HepG2 (cell line): Measurements from ENCODE around the gene PDCD2L. TPM values are rescaled to one million over a fixed set of nuclear protein-coding genes. Genes with fewer than 3 reads are reported as not detected.
A peak's percentile ranks its signal among the peaks of the same experiment; 100 is the strongest.

ENCODE experiments used
- ARNT2 ChIP-seq: sonication (generic); formaldehyde crosslinking; IDR thresholded peaks from 2 replicates; pipeline ENCODE4 v1.8.0; 2022; ENCODE audit warnings: mild to moderate bottlenecking, low read depth, missing genetic modification reagents, moderate library complexity
- DZIP1 ChIP-seq: sonication (generic); formaldehyde crosslinking; IDR thresholded peaks from 2 replicates; pipeline ENCODE4 v1.5.0; 2020; ENCODE audit warnings: mild to moderate bottlenecking, missing genetic modification reagents
- FOXJ3 ChIP-seq: sonication (generic); formaldehyde crosslinking; IDR thresholded peaks from 2 replicates; pipeline ENCODE4 v1.4.0; 2020; ENCODE audit warnings: missing genetic modification reagents, mild to moderate bottlenecking, borderline replicate concordance
- FOXP4 ChIP-seq: sonication (generic); formaldehyde crosslinking; IDR thresholded peaks from 2 replicates; pipeline ENCODE4 v1.4.0; 2020; ENCODE audit warnings: missing genetic modification reagents
- GFI1 ChIP-seq: sonication (generic); formaldehyde crosslinking; IDR thresholded peaks from 2 replicates; pipeline ENCODE4 v1.5.0; 2020; ENCODE audit warnings: missing genetic modification reagents, mild to moderate bottlenecking, borderline replicate concordance
- LCORL ChIP-seq, 2 experiments: fragments of 450-650 bp in 1 of 2; sonication (generic) in 1 of 2; formaldehyde crosslinking in 1 of 2; IDR thresholded peaks; 2 replicates each; pipeline versions ENCODE4 v1.5.0 to v1.6.1; 2017 to 2020; ENCODE audit warnings: antibody characterized with exemption in 1 of 2, missing genetic modification reagents in 1 of 2
- RAD21 ChIP-seq: fragments of 450-650 bp; formaldehyde crosslinking; IDR thresholded peaks from 2 replicates; pipeline ENCODE4 v1.5.0; 2020; ENCODE audit warnings: mild to moderate bottlenecking
- THYN1 ChIP-seq: sonication (generic); formaldehyde crosslinking; IDR thresholded peaks from 2 replicates; pipeline ENCODE4 v1.8.1; 2023; ENCODE audit warnings: low read depth, mild to moderate bottlenecking, moderate library complexity, missing genetic modification reagents, borderline replicate concordance
- ZBTB42 ChIP-seq: sonication (generic); formaldehyde crosslinking; IDR thresholded peaks from 2 replicates; pipeline ENCODE4 v1.5.0; 2020; ENCODE audit warnings: mild to moderate bottlenecking, missing genetic modification reagents
- ZBTB7B ChIP-seq: sonication (generic); formaldehyde crosslinking; IDR thresholded peaks from 2 replicates; pipeline ENCODE4 v1.4.0; 2020; ENCODE audit warnings: missing genetic modification reagents
- ZMYM2 ChIP-seq: sonication (generic); formaldehyde crosslinking; IDR thresholded peaks from 2 replicates; pipeline ENCODE4 v1.8.0; 2022; ENCODE audit warnings: mild to moderate bottlenecking, missing genetic modification reagents
- ZNF142 ChIP-seq: sonication (generic); formaldehyde crosslinking; IDR thresholded peaks from 2 replicates; pipeline ENCODE4 v1.4.0; 2020; ENCODE audit warnings: missing genetic modification reagents
- ZNF296 ChIP-seq: sonication (generic); formaldehyde crosslinking; conservative IDR thresholded peaks from 2 replicates; pipeline ENCODE4 v1.5.0; 2020; ENCODE audit warnings: mild to moderate bottlenecking, missing genetic modification reagents
- ZNF7 ChIP-seq: IDR thresholded peaks from 2 replicates; pipeline ENCODE4 v1.6.1; 2016; ENCODE audit warnings: missing biosample characterization, missing genetic modification reagents
- ZNF879 ChIP-seq: sonication (generic); formaldehyde crosslinking; IDR thresholded peaks from 2 replicates; pipeline ENCODE4 v1.8.1; 2023; ENCODE audit warnings: missing genetic modification reagents
- polyA plus RNA-seq, 8 experiments: library from polyadenylated mRNA; depleted of rRNA in 3 of 8; stranded (reverse) in 7 of 8; unstranded in 1 of 8; fragments of >200 nt; fragmentation: Illumina TruSeq in 4 of 8; extraction: Trizol in 4 of 8; gene quantifications; 2 replicates each; pipeline versions ENCODE4 v1.2.1 to v1.2.3, GENCODE V29; 2011 to 2016; ENCODE audit warnings: low read depth in 4 of 8, missing spikeins in 1 of 8, mixed read lengths in 1 of 8; ENCODE audit not compliant: insufficient read depth in 1 of 8
- total RNA-seq, 5 experiments: library from RNA; depleted of rRNA; stranded (reverse); fragments of >200 nt; fragmentation: Illumina TruSeq; extraction: Trizol; gene quantifications; 2 replicates each; pipeline ENCODE4 v1.2.3, GENCODE V29; 2016; ENCODE audit warnings: low read depth in 1 of 5

PDCD2L gene
- total and polyA plus RNA-seq, 2 of the 13 experiments (the other 11 are each of a cell fraction or from before 2014, with no cell fraction given), result 29.3 to 35.2 TPM

- TF ChIP-seq GFI1 (no peak), DZIP1 (CRISPR knock-in tag) (no peak), ZBTB7B (CRISPR knock-in tag) (no peak), ZNF296 (CRISPR knock-in tag) (0 out of 2 replicates have a peak, but pooled peaks have one; percentile 8), ZBTB42 (CRISPR knock-in tag) (0 out of 2 replicates have a peak, but pooled peaks have one; percentile 31), ZMYM2 (CRISPR knock-in tag) (no peak), FOXJ3 (CRISPR knock-in tag) (no peak), ZNF879 (CRISPR knock-in tag) (no peak), ZNF142 (CRISPR knock-in tag) (no peak), RAD21 (0 out of 2 replicates have a peak, but pooled peaks have one; percentile 3), THYN1 (CRISPR knock-in tag) (no peak), ZNF7 (no peak), LCORL (IDR thresholded peaks at IDR 0.05) (no peak), LCORL (CRISPR knock-in tag; IDR thresholded peaks at IDR 0.05) (no peak), FOXP4 (CRISPR knock-in tag) (no peak), ARNT2 (CRISPR knock-in tag) (no peak)
Observed at GRCh38 chr19:34359954-34360315, 44.3 kb upstream of the PDCD2L start (continued).
